Measurements from ENCODE around the gene IPCEF1.

Gene IPCEF1

GRCh38 chr6:154289818-154290508, 66.6 kb downstream of the IPCEF1 start:
- DNase-seq, result no peak

- DNase-seq, result no peak
These were observed 70.8 kb downstream of the IPCEF1 start for GRCh38 chr6:154285826-154286225.

- no peak for DNase-seq
These were observed 72.2 kb downstream of the IPCEF1 start for GRCh38 chr6:154284313-154284853.

GRCh38 chr6:154280521-154280920, 76.1 kb downstream of the IPCEF1 start:
- no peak for DNase-seq

GRCh38 chr6:154277629-154278017, 79.0 kb downstream of the IPCEF1 start:
- no peak for DNase-seq

GRCh38 chr6:154276810-154277628, 79.6 kb downstream of the IPCEF1 start:
- DNase-seq, result peak; percentile 84

- no peak for DNase-seq
These were observed 82.4 kb downstream of the IPCEF1 start for GRCh38 chr6:154274168-154274567.

- DNase-seq, result no peak
These were observed 88.1 kb downstream of the IPCEF1 start for GRCh38 chr6:154268486-154268885.

GRCh38 chr6:154267508-154268106, 89.0 kb downstream of the IPCEF1 start:
- no peak for DNase-seq

GRCh38 chr6:154266560-154267099, 90.0 kb downstream of the IPCEF1 start:
- DNase-seq, result no peak

GRCh38 chr6:154261688-154262397, 94.8 kb downstream of the IPCEF1 start:
- DNase-seq, result peak; percentile 58

GRCh38 chr6:154258064-154258757, 98.4 kb downstream of the IPCEF1 start:
- DNase-seq, result peak; percentile 84

- DNase-seq, result peak; percentile 77
These were observed 99.5 kb downstream of the IPCEF1 start for GRCh38 chr6:154257067-154257466.

GRCh38 chr6:154252678-154253077, 103.9 kb downstream of the IPCEF1 start:
- DNase-seq, result peak; percentile 46

GRCh38 chr6:154251116-154251515, 105.5 kb downstream of the IPCEF1 start:
- DNase-seq, result no peak

GRCh38 chr6:154249499-154250298, 106.9 kb downstream of the IPCEF1 start:
- peak; percentile 34 for DNase-seq

- peak; percentile 60 for DNase-seq
These were observed 109.3 kb downstream of the IPCEF1 start for GRCh38 chr6:154247119-154247861.

GRCh38 chr6:154246723-154247118, 109.9 kb downstream of the IPCEF1 start:
- DNase-seq, result no peak

GRCh38 chr6:154245506-154245905, 111.1 kb downstream of the IPCEF1 start:
- no peak for DNase-seq

Data from hematopoietic multipotent progenitor cell treated with erythropoietin and hydrocortisone succinate and interleukin-3 and kit ligand, for 4 days (in vitro differentiated cells).